ENCODE measurements around the gene VAC14.

DNA sequence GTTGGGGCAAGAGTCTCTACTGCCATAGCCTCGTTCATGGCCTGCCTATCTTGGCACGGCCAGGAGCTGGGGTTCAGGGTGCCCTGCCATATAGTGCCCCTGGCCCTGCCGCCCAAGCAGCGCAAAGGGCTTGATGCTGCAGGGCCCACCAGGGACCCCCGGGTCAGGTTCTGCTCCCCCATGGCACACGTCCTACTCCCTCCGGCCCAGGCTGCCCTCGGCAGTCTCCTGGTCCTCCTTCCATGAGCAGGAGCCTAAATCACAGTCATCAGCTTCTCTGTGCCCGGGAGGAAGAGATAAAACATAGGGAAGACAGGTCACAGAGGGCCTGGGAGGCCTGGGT is 59.2 kb downstream of the VAC14 start:
- TF ChIP-seq, protein P1, sequence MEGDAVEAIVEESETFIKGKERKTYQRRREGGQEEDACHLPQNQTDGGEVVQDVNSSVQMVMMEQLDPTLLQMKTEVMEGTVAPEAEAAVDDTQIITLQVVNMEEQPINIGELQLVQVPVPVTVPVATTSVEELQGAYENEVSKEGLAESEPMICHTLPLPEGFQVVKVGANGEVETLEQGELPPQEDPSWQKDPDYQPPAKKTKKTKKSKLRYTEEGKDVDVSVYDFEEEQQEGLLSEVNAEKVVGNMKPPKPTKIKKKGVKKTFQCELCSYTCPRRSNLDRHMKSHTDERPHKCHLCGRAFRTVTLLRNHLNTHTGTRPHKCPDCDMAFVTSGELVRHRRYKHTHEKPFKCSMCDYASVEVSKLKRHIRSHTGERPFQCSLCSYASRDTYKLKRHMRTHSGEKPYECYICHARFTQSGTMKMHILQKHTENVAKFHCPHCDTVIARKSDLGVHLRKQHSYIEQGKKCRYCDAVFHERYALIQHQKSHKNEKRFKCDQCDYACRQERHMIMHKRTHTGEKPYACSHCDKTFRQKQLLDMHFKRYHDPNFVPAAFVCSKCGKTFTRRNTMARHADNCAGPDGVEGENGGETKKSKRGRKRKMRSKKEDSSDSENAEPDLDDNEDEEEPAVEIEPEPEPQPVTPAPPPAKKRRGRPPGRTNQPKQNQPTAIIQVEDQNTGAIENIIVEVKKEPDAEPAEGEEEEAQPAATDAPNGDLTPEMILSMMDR (conservative IDR thresholded peaks at IDR 0.05; ENCODE audit: low read depth in 2 of 2): no peak
- TF ChIP-seq EZH2 (IDR thresholded peaks at IDR 0.05; ENCODE audit: low read depth, unreplicated experiment) (no peak), POLR2AphosphoS5 (IDR thresholded peaks at IDR 0.05; ENCODE audit: low read depth) (no peak), EZH2phosphoT487 (IDR thresholded peaks at IDR 0.05; ENCODE audit: unreplicated experiment) (no peak), CREB1 (CRISPR knock-in tag; IDR thresholded peaks at IDR 0.05; ENCODE audit: low read depth) (no peak), STAT1 (IDR thresholded peaks at IDR 0.05; ENCODE audit: unreplicated experiment) (no peak), JUNB (IDR thresholded peaks at IDR 0.05; ENCODE audit: unreplicated experiment) (no peak), ZNF331 (CRISPR knock-in tag; IDR thresholded peaks at IDR 0.05; ENCODE audit: low read depth) (no peak)
- TF ChIP-seq, protein P2, sequence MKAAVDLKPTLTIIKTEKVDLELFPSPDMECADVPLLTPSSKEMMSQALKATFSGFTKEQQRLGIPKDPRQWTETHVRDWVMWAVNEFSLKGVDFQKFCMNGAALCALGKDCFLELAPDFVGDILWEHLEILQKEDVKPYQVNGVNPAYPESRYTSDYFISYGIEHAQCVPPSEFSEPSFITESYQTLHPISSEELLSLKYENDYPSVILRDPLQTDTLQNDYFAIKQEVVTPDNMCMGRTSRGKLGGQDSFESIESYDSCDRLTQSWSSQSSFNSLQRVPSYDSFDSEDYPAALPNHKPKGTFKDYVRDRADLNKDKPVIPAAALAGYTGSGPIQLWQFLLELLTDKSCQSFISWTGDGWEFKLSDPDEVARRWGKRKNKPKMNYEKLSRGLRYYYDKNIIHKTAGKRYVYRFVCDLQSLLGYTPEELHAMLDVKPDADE (IDR thresholded peaks at IDR 0.05): no peak
- TF ChIP-seq, protein P3, sequence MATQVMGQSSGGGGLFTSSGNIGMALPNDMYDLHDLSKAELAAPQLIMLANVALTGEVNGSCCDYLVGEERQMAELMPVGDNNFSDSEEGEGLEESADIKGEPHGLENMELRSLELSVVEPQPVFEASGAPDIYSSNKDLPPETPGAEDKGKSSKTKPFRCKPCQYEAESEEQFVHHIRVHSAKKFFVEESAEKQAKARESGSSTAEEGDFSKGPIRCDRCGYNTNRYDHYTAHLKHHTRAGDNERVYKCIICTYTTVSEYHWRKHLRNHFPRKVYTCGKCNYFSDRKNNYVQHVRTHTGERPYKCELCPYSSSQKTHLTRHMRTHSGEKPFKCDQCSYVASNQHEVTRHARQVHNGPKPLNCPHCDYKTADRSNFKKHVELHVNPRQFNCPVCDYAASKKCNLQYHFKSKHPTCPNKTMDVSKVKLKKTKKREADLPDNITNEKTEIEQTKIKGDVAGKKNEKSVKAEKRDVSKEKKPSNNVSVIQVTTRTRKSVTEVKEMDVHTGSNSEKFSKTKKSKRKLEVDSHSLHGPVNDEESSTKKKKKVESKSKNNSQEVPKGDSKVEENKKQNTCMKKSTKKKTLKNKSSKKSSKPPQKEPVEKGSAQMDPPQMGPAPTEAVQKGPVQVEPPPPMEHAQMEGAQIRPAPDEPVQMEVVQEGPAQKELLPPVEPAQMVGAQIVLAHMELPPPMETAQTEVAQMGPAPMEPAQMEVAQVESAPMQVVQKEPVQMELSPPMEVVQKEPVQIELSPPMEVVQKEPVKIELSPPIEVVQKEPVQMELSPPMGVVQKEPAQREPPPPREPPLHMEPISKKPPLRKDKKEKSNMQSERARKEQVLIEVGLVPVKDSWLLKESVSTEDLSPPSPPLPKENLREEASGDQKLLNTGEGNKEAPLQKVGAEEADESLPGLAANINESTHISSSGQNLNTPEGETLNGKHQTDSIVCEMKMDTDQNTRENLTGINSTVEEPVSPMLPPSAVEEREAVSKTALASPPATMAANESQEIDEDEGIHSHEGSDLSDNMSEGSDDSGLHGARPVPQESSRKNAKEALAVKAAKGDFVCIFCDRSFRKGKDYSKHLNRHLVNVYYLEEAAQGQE (IDR thresholded peaks at IDR 0.05; ENCODE audit: unreplicated experiment): no peak

Measured in GM23338 (cell line).